Measurements from ENCODE around the gene NIPAL3.

GRCh38 chr1:24465638-24466037, 50.0 kb downstream of the NIPAL3 start:
- no peak for TF ChIP-seq ELF4 (IDR thresholded peaks at IDR 0.05)
- TF ChIP-seq SP1 (IDR thresholded peaks at IDR 0.05): no peak
- TF ChIP-seq BHLHE40 (IDR thresholded peaks at IDR 0.05; ENCODE audit: borderline replicate concordance): no peak
- TF ChIP-seq PKNOX1 (IDR thresholded peaks at IDR 0.05): no peak
- no peak for TF ChIP-seq L3MBTL2 (conservative IDR thresholded peaks at IDR 0.05)
- TF ChIP-seq LEF1 (IDR thresholded peaks at IDR 0.05; ENCODE audit: borderline replicate concordance): no peak
- no peak for TF ChIP-seq NFRKB (IDR thresholded peaks at IDR 0.05)
- no peak for TF ChIP-seq ZNF384 (IDR thresholded peaks at IDR 0.05)
- TF ChIP-seq TARDBP (IDR thresholded peaks at IDR 0.05): no peak
- no peak for TF ChIP-seq FOXM1 (IDR thresholded peaks at IDR 0.05; ENCODE audit: borderline replicate concordance)
- TF ChIP-seq FOXK2 (IDR thresholded peaks at IDR 0.05): no peak
- TF ChIP-seq CTBP1 (IDR thresholded peaks at IDR 0.05; ENCODE audit: borderline replicate concordance): no peak
- TF ChIP-seq ARNT (IDR thresholded peaks at IDR 0.05): no peak
- no peak for TF ChIP-seq HDGF (IDR thresholded peaks at IDR 0.05; ENCODE audit: borderline replicate concordance)
